ENCODE measurements around the gene SACM1L.

GRCh38 chr3:45786801-45787495, 97.8 kb downstream of the SACM1L start:
- TF ChIP-seq CTCF (IDR thresholded peaks at IDR 0.05; ENCODE audit: low read depth, low read length, poor library complexity, severe bottlenecking), result no peak
- no peak for TF ChIP-seq EZH2phosphoT487 (IDR thresholded peaks at IDR 0.05; ENCODE audit: borderline replicate concordance, low read length)

Data from DOHH2 (cell line).